ENCODE measurements around the gene SPINDOC. TPM values are rescaled to one million over a fixed set of nuclear protein-coding genes. Genes with fewer than 3 reads are reported as not detected.

SPINDOC gene
- total RNA-seq, 1 experiment from 2014 or later, result 94.5 TPM

DNA sequence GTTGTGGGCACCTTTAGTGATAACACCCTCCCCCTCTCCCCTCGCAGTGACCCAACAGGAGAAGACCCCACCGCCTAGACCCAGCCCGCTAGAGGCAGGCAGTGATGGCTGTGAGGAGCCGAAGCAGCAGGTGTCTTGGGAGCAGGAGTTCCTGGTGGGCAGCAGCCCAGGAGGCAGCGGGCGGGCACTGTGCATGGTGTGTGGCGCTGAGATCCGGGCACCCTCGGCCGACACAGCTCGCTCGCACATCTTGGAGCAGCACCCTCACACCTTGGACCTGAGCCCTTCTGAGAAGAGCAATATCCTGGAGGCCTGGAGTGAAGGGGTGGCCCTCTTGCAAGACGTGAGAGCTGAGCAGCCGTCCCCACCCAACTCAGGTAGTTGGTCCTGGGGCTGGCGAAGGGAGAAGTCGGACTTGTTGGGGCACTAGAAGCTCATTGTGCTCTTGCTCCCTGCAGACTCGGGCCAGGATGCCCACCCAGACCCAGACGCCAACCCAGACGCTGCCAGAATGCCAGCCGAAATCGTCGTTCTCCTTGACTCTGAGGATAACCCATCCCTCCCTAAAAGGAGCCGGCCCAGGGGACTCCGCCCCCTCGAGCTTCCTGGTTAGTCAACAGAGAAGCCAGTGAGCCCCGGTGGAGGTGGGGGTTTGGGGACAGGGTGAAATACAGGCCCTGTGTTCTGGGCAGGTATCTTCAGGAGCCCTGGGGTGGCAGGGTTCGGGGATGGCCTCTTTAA lies 4.7 kb downstream of the SPINDOC start:
- H3K4me3 ChIP-seq (ENCODE audit: low read depth, low read length, poor library complexity, severe bottlenecking), result no peak overlapping the region
- no peak for TF ChIP-seq EZH2 (IDR thresholded peaks at IDR 0.05; ENCODE audit: borderline replicate concordance, low read depth, low read length, poor library complexity, severe bottlenecking)
- TF ChIP-seq CTCF (conservative IDR thresholded peaks at IDR 0.05; ENCODE audit: low read depth, low read length), result no peak
- POLR2A ChIA-PET (ENCODE audit: low non-redundant PET), result no interaction called here
- H3K4me1 ChIP-seq (ENCODE audit: insufficient read depth, low read length, poor library complexity, severe bottlenecking), result peaks cover 11% of the 10 kb centered on the region
- BruUV-seq (replicated peaks), result no TSS peak
- H3K9me3 ChIP-seq (ENCODE audit: low read depth, low read length, poor library complexity, severe bottlenecking), result no peaks in the 10 kb centered on the region
- no peak overlapping the region for H3K27ac ChIP-seq (ENCODE audit: low read depth, low read length, poor library complexity, severe bottlenecking)
- H3K36me3 ChIP-seq (ENCODE audit: insufficient read depth, low read length, poor library complexity, severe bottlenecking), result peaks cover 75% of the 10 kb centered on the region
- intact Hi-C loops (cut with micrococcal nuclease; ENCODE audit: unreplicated experiment), result no loop called here
- H3K27me3 ChIP-seq (replicated peaks; ENCODE audit: insufficient read depth, low read depth, low read length, poor library complexity), result no peaks in the 10 kb centered on the region
- DNase-seq (ENCODE audit: low spot score), result no peak
- CTCF ChIA-PET, result no interaction called here

GRCh38 chr11:63818609-63819008 lies 5.4 kb downstream of the SPINDOC start:
- DNase-seq (ENCODE audit: low spot score), result no peak
- no peak overlapping the region for H3K4me3 ChIP-seq (ENCODE audit: low read depth, low read length, poor library complexity, severe bottlenecking)
- no peak overlapping the region for H3K27ac ChIP-seq (ENCODE audit: low read depth, low read length, poor library complexity, severe bottlenecking)
- H3K27me3 ChIP-seq (replicated peaks; ENCODE audit: insufficient read depth, low read depth, low read length, poor library complexity), result no peaks in the 10 kb centered on the region
- intact Hi-C loops (cut with micrococcal nuclease; ENCODE audit: unreplicated experiment), result no loop called here
- no peak for TF ChIP-seq EZH2 (IDR thresholded peaks at IDR 0.05; ENCODE audit: borderline replicate concordance, low read depth, low read length, poor library complexity, severe bottlenecking)
- no peak for TF ChIP-seq CTCF (conservative IDR thresholded peaks at IDR 0.05; ENCODE audit: low read depth, low read length)
- CTCF ChIA-PET, result no interaction called here
- H3K4me1 ChIP-seq (ENCODE audit: insufficient read depth, low read length, poor library complexity, severe bottlenecking), result peaks cover 11% of the 10 kb centered on the region
- no peaks in the 10 kb centered on the region for H3K9me3 ChIP-seq (ENCODE audit: low read depth, low read length, poor library complexity, severe bottlenecking)
- peaks cover 82% of the 10 kb centered on the region for H3K36me3 ChIP-seq (ENCODE audit: insufficient read depth, low read length, poor library complexity, severe bottlenecking)
- no TSS peak for BruUV-seq (replicated peaks)
- POLR2A ChIA-PET (ENCODE audit: low non-redundant PET), result no interaction called here

GRCh38 chr11:63821411-63821810 lies 8.2 kb downstream of the SPINDOC start:
- no peak for DNase-seq (ENCODE audit: low spot score)
- no peak overlapping the region for H3K4me3 ChIP-seq (ENCODE audit: low read depth, low read length, poor library complexity, severe bottlenecking)
- no peak for TF ChIP-seq EZH2 (IDR thresholded peaks at IDR 0.05; ENCODE audit: borderline replicate concordance, low read depth, low read length, poor library complexity, severe bottlenecking)
- TF ChIP-seq CTCF (conservative IDR thresholded peaks at IDR 0.05; ENCODE audit: low read depth, low read length), result no peak
- peaks cover 95% of the 10 kb centered on the region for H3K36me3 ChIP-seq (ENCODE audit: insufficient read depth, low read length, poor library complexity, severe bottlenecking)
- no peak overlapping the region for H3K27ac ChIP-seq (ENCODE audit: low read depth, low read length, poor library complexity, severe bottlenecking)
- no TSS peak for BruUV-seq (replicated peaks)
- ChIA-PET CTCF (no interaction called here), POLR2A (ENCODE audit: low non-redundant PET) (no interaction called here)
- H3K27me3 ChIP-seq (replicated peaks; ENCODE audit: insufficient read depth, low read depth, low read length, poor library complexity), result no peaks in the 10 kb centered on the region
- H3K4me1 ChIP-seq (ENCODE audit: insufficient read depth, low read length, poor library complexity, severe bottlenecking), result no peaks in the 10 kb centered on the region
- no peaks in the 10 kb centered on the region for H3K9me3 ChIP-seq (ENCODE audit: low read depth, low read length, poor library complexity, severe bottlenecking)
- intact Hi-C loops (cut with micrococcal nuclease; ENCODE audit: unreplicated experiment), result no loop called here
